ENCODE measurements around the gene ATXN1.

ATXN1 gene

DNA sequence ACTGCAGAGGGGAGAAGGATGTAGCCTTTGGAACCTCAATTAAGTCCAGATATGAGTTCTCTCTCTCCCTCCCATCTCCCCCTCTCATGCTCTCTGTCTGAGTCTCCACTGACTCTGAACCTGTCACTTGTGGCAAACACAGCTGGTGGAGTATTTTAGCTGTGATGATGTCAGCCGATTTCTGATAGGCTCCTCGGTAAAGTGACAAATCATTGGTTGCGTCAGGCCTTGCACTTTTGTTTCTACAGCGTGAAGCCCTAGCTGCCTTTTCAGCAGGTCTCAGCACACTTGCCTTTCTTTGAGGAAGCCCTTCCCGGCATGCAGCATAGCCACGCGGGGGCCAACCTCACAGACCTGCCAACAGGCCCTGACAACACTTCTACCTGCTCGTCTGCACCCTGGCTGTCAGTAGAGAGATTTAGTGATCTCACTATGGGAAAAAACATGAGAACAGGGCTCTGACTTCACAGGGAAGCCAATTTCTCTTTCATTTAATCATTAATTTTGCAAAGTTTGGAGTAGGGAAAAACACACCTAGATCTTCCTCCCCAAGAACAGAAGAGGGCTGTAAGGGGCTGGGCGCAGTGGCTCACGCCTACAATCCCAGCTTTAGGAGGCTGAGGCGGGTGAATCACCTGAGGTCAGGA is 438.5 kb downstream of the ATXN1 start (continued):
- TF ChIP-seq HOXD13 (CRISPR knock-in tag; IDR thresholded peaks at IDR 0.05; ENCODE audit: borderline replicate concordance) (no peak), ZNF146 (tag by site-specific recombination; IDR thresholded peaks at IDR 0.05) (no peak), ZNF169 (tag by site-specific recombination; IDR thresholded peaks at IDR 0.05) (no peak), ZBTB21 (tag by site-specific recombination; IDR thresholded peaks at IDR 0.05) (peak; percentile 75), ZNF792 (tag by site-specific recombination; IDR thresholded peaks at IDR 0.05) (no peak), ZNF174 (tag by site-specific recombination; IDR thresholded peaks at IDR 0.05) (no peak), FEZF1 (tag by site-specific recombination; IDR thresholded peaks at IDR 0.05) (peak; percentile 97), HOXA7 (CRISPR knock-in tag; IDR thresholded peaks at IDR 0.05; ENCODE audit: borderline replicate concordance) (no peak), ZNF670 (tag by site-specific recombination; IDR thresholded peaks at IDR 0.05; ENCODE audit: low read depth) (no peak), ZXDB (tag by site-specific recombination; IDR thresholded peaks at IDR 0.05) (no peak; the same call in 1 of the 2 replicates), ZNF221 (tag by site-specific recombination; IDR thresholded peaks at IDR 0.05; ENCODE audit: borderline replicate concordance) (no peak), ZNF707 (tag by site-specific recombination; IDR thresholded peaks at IDR 0.05) (no peak), ZNF391 (tag by site-specific recombination; IDR thresholded peaks at IDR 0.05; ENCODE audit: borderline replicate concordance, low read depth) (no peak; the same call in 1 of the 2 replicates), GLIS1 (tag by site-specific recombination; IDR thresholded peaks at IDR 0.05) (peak; percentile 48; the same call in 1 of the 2 replicates), ZNF10 (tag by site-specific recombination; IDR thresholded peaks at IDR 0.05) (no peak), HOXC10 (CRISPR knock-in tag; IDR thresholded peaks at IDR 0.05) (no peak)
- TF ChIP-seq, protein P1, sequence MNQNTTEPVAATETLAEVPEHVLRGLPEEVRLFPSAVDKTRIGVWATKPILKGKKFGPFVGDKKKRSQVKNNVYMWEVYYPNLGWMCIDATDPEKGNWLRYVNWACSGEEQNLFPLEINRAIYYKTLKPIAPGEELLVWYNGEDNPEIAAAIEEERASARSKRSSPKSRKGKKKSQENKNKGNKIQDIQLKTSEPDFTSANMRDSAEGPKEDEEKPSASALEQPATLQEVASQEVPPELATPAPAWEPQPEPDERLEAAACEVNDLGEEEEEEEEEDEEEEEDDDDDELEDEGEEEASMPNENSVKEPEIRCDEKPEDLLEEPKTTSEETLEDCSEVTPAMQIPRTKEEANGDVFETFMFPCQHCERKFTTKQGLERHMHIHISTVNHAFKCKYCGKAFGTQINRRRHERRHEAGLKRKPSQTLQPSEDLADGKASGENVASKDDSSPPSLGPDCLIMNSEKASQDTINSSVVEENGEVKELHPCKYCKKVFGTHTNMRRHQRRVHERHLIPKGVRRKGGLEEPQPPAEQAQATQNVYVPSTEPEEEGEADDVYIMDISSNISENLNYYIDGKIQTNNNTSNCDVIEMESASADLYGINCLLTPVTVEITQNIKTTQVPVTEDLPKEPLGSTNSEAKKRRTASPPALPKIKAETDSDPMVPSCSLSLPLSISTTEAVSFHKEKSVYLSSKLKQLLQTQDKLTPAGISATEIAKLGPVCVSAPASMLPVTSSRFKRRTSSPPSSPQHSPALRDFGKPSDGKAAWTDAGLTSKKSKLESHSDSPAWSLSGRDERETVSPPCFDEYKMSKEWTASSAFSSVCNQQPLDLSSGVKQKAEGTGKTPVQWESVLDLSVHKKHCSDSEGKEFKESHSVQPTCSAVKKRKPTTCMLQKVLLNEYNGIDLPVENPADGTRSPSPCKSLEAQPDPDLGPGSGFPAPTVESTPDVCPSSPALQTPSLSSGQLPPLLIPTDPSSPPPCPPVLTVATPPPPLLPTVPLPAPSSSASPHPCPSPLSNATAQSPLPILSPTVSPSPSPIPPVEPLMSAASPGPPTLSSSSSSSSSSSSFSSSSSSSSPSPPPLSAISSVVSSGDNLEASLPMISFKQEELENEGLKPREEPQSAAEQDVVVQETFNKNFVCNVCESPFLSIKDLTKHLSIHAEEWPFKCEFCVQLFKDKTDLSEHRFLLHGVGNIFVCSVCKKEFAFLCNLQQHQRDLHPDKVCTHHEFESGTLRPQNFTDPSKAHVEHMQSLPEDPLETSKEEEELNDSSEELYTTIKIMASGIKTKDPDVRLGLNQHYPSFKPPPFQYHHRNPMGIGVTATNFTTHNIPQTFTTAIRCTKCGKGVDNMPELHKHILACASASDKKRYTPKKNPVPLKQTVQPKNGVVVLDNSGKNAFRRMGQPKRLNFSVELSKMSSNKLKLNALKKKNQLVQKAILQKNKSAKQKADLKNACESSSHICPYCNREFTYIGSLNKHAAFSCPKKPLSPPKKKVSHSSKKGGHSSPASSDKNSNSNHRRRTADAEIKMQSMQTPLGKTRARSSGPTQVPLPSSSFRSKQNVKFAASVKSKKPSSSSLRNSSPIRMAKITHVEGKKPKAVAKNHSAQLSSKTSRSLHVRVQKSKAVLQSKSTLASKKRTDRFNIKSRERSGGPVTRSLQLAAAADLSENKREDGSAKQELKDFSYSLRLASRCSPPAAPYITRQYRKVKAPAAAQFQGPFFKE (tag by site-specific recombination; IDR thresholded peaks at IDR 0.05; ENCODE audit: borderline replicate concordance): no peak
- TF ChIP-seq, protein P2, sequence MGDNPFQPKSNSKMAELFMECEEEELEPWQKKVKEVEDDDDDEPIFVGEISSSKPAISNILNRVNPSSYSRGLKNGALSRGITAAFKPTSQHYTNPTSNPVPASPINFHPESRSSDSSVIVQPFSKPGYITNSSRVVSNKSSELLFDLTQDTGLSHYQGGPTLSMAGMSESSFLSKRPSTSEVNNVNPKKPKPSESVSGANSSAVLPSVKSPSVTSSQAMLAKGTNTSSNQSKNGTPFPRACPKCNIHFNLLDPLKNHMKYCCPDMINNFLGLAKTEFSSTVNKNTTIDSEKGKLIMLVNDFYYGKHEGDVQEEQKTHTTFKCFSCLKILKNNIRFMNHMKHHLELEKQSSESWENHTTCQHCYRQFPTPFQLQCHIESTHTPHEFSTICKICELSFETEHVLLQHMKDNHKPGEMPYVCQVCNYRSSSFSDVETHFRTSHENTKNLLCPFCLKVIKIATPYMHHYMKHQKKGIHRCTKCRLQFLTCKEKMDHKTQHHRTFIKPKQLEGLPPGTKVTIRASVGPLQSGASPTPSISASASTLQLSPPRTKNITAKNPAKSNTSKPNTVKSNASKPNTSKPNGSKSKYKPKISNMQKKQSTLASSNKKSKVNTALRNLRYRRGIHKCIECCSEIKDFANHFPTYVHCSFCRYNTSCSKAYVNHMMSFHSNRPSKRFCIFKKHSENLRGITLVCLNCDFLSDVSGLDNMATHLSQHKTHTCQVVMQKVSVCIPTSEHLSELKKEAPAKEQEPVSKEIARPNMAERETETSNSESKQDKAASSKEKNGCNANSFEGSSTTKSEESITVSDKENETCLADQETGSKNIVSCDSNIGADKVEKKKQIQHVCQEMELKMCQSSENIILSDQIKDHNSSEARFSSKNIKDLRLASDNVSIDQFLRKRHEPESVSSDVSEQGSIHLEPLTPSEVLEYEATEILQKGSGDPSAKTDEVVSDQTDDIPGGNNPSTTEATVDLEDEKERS (tag by site-specific recombination; IDR thresholded peaks at IDR 0.05): no peak
- TF ChIP-seq, protein P3, sequence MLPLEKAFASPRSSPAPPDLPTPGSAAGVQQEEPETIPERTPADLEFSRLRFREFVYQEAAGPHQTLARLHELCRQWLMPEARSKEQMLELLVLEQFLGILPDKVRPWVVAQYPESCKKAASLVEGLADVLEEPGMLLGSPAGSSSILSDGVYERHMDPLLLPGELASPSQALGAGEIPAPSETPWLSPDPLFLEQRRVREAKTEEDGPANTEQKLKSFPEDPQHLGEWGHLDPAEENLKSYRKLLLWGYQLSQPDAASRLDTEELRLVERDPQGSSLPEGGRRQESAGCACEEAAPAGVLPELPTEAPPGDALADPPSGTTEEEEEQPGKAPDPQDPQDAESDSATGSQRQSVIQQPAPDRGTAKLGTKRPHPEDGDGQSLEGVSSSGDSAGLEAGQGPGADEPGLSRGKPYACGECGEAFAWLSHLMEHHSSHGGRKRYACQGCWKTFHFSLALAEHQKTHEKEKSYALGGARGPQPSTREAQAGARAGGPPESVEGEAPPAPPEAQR (tag by site-specific recombination; IDR thresholded peaks at IDR 0.05): no peak
- TF ChIP-seq, protein P4, sequence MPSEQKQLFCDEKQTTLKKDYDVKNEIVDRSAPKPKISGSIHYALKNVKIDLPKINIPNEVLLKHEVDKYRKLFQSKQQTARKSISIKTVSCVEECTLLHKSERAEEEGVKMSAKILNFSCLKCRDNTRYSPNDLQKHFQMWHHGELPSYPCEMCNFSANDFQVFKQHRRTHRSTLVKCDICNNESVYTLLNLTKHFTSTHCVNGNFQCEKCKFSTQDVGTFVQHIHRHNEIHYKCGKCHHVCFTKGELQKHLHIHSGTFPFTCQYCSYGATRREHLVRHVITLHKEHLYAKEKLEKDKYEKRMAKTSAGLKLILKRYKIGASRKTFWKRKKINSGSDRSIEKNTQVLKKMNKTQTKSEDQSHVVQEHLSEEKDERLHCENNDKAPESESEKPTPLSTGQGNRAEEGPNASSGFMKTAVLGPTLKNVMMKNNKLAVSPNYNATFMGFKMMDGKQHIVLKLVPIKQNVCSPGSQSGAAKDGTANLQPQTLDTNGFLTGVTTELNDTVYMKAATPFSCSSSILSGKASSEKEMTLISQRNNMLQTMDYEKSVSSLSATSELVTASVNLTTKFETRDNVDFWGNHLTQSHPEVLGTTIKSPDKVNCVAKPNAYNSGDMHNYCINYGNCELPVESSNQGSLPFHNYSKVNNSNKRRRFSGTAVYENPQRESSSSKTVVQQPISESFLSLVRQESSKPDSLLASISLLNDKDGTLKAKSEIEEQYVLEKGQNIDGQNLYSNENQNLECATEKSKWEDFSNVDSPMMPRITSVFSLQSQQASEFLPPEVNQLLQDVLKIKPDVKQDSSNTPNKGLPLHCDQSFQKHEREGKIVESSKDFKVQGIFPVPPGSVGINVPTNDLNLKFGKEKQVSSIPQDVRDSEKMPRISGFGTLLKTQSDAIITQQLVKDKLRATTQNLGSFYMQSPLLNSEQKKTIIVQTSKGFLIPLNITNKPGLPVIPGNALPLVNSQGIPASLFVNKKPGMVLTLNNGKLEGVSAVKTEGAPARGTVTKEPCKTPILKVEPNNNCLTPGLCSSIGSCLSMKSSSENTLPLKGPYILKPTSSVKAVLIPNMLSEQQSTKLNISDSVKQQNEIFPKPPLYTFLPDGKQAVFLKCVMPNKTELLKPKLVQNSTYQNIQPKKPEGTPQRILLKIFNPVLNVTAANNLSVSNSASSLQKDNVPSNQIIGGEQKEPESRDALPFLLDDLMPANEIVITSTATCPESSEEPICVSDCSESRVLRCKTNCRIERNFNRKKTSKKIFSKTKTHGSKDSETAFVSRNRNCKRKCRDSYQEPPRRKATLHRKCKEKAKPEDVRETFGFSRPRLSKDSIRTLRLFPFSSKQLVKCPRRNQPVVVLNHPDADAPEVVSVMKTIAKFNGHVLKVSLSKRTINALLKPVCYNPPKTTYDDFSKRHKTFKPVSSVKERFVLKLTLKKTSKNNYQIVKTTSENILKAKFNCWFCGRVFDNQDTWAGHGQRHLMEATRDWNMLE (tag by site-specific recombination; conservative IDR thresholded peaks at IDR 0.05; ENCODE audit: low read depth): 0 out of 2 replicates have a peak, but pooled peaks have one; percentile 21
- TF ChIP-seq, protein P5, sequence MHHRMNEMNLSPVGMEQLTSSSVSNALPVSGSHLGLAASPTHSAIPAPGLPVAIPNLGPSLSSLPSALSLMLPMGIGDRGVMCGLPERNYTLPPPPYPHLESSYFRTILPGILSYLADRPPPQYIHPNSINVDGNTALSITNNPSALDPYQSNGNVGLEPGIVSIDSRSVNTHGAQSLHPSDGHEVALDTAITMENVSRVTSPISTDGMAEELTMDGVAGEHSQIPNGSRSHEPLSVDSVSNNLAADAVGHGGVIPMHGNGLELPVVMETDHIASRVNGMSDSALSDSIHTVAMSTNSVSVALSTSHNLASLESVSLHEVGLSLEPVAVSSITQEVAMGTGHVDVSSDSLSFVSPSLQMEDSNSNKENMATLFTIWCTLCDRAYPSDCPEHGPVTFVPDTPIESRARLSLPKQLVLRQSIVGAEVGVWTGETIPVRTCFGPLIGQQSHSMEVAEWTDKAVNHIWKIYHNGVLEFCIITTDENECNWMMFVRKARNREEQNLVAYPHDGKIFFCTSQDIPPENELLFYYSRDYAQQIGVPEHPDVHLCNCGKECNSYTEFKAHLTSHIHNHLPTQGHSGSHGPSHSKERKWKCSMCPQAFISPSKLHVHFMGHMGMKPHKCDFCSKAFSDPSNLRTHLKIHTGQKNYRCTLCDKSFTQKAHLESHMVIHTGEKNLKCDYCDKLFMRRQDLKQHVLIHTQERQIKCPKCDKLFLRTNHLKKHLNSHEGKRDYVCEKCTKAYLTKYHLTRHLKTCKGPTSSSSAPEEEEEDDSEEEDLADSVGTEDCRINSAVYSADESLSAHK (tag by site-specific recombination; IDR thresholded peaks at IDR 0.05): no peak
